PC-9 (cell line): ENCODE measurements around the gene ULK3. TPM values are rescaled to one million over a fixed set of nuclear protein-coding genes. Genes with fewer than 3 reads are reported as not detected.

ENCODE experiments used
- Bru-seq: library from RNA; stranded (reverse); fragments of 400-500 nt; gene quantifications from one replicate; lab custom pipeline; 2021; lab: Mats Ljungman, UMichigan
- BruChase-seq, 2 experiments: library from RNA; stranded (reverse); fragments of 400-500 nt; gene quantifications; one replicate each; lab custom pipeline; 2021; lab: Mats Ljungman, UMichigan
- BruUV-seq: library from RNA; stranded (reverse); fragments of 400-500 nt; replicated peaks from 2 replicates; lab custom pipeline; 2021; lab: Mats Ljungman, UMichigan
- CTCF ChIA-PET: fragments of 300-600 bp; sonication (Branson Sonifier 250); formaldehyde crosslinking; loops from one replicate; lab custom pipeline; 2022; ENCODE audit warnings: antibody characterized with exemption; lab: Charles Lee
- POLR2A ChIA-PET: fragments of 300-600 bp; sonication (Branson Sonifier 250); formaldehyde crosslinking; loops from one replicate; lab custom pipeline; 2022; ENCODE audit warnings: antibody characterized with exemption; ENCODE audit not compliant: unreplicated experiment; lab: Charles Lee
- DNase-seq, 2 experiments: peaks; one replicate each; pipeline versions ENCODE4 v3.0.0 to v3.0.0-alpha.2; 2015 to 2022; ENCODE audit warnings: mixed read lengths in 1 of 2
- H2AFZ ChIP-seq: fragments of 200-600 bp; sonication (generic); 2 replicates; pipeline ENCODE4 v1.8.1; 2017; ENCODE audit warnings: antibody characterized with exemption
- H3F3A ChIP-seq: fragments of 200-600 bp; sonication (generic); 2 replicates; pipeline ENCODE4 v1.8.1; 2017; ENCODE audit warnings: antibody characterized with exemption, mild to moderate bottlenecking, low read depth; ENCODE audit not compliant: insufficient read depth
- H3K27ac ChIP-seq: fragments of 200-600 bp; sonication (generic); 2 replicates; pipeline ENCODE4 v1.6.1; 2016; ENCODE audit warnings: mixed run types
- H3K27me3 ChIP-seq: fragments of 200-600 bp; sonication (generic); 2 replicates; pipeline ENCODE4 v1.6.1; 2016; ENCODE audit warnings: low read depth, mixed run types; ENCODE audit not compliant: insufficient read depth
- H3K36me3 ChIP-seq: fragments of 200-600 bp; sonication (generic); 2 replicates; pipeline ENCODE4 v1.6.1; 2016; ENCODE audit warnings: low read depth, mixed run types
- H3K4me1 ChIP-seq: fragments of 200-600 bp; sonication (generic); replicated peaks from 2 replicates; pipeline ENCODE4 v1.6.1; 2016; ENCODE audit warnings: mixed run types; ENCODE audit not compliant: insufficient read depth
- H3K4me2 ChIP-seq: fragments of 200-600 bp; sonication (generic); 2 replicates; pipeline ENCODE4 v1.6.1; 2017; ENCODE audit warnings: mixed run types
- H3K4me3 ChIP-seq: fragments of 200-600 bp; sonication (generic); 2 replicates; pipeline ENCODE4 v1.6.1; 2016; ENCODE audit warnings: mixed run types
- H3K79me2 ChIP-seq: fragments of 200-600 bp; sonication (generic); 2 replicates; pipeline ENCODE4 v1.6.1; 2017; ENCODE audit warnings: low read depth, mixed run types
- H3K9me2 ChIP-seq: fragments of 200-600 bp; sonication (generic); 2 replicates; pipeline ENCODE4 v1.8.1; 2017; ENCODE audit warnings: mild to moderate bottlenecking; ENCODE audit not compliant: insufficient read depth
- H3K9me3 ChIP-seq: fragments of 200-600 bp; sonication (generic); 2 replicates; pipeline ENCODE4 v1.8.1; 2016; ENCODE audit warnings: low read depth; ENCODE audit not compliant: insufficient read depth
- H4K20me1 ChIP-seq: fragments of 200-600 bp; sonication (generic); 2 replicates; pipeline ENCODE4 v1.8.1; 2017; ENCODE audit not compliant: insufficient read depth
- EZH2 ChIP-seq: fragments of 200-600 bp; sonication (generic); IDR thresholded peaks from 2 replicates; pipeline ENCODE4 v1.8.0; 2017; ENCODE audit warnings: antibody characterized with exemption, low read depth
- intact Hi-C: fragments of 100-400 bp; cut with micrococcal nuclease; formaldehyde crosslinking; loops from one replicate; pipeline ENCODE4 v1.10.0; 2022; ENCODE audit not compliant: unreplicated experiment
- long read RNA-seq: library from polyadenylated mRNA; stranded (forward); transcript quantifications from one replicate; pipeline ENCODE4 v2.0.0, GENCODE V29; 2022
- total RNA-seq: library from RNA; stranded (reverse); gene quantifications from 2 replicates; pipeline ENCODE4 v1.2.3, GENCODE V29; 2021
- TF ChIP-seq, protein P1 (sequence below): fragments of 200-600 bp; sonication (generic); conservative IDR thresholded peaks from 2 replicates; pipeline ENCODE4 v1.6.1; 2017; ENCODE audit warnings: mixed run types, antibody characterized with exemption, mild to moderate bottlenecking, moderate library complexity

The ULK3 gene, protein sequence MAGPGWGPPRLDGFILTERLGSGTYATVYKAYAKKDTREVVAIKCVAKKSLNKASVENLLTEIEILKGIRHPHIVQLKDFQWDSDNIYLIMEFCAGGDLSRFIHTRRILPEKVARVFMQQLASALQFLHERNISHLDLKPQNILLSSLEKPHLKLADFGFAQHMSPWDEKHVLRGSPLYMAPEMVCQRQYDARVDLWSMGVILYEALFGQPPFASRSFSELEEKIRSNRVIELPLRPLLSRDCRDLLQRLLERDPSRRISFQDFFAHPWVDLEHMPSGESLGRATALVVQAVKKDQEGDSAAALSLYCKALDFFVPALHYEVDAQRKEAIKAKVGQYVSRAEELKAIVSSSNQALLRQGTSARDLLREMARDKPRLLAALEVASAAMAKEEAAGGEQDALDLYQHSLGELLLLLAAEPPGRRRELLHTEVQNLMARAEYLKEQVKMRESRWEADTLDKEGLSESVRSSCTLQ
- total RNA-seq (30.2 and 46.6 TPM in 2 replicates), Bru-seq, nascent RNA (percentile 49 among the genes with signal in this experiment), BruChase-seq, experiment 1, labeled RNA remaining after a 2-hour chase (percentile 67 among the genes with signal in this experiment), BruChase-seq, experiment 2, labeled RNA remaining after a 6-hour chase (percentile 76 among the genes with signal in this experiment)
- long read RNA-seq, transcript ULK3-220 (16 exons, 2,611 nt), result minor isoform, 5 of 48 reads
- long read RNA-seq, transcript ULK3-201 (16 exons, 2,623 nt), result major isoform, 13 of 48 reads
- long read RNA-seq, partial matches to known transcripts, result 12 of 48 reads
- long read RNA-seq, other reads (novel, unspliced or antisense), result 12 of 48 reads

DNA sequence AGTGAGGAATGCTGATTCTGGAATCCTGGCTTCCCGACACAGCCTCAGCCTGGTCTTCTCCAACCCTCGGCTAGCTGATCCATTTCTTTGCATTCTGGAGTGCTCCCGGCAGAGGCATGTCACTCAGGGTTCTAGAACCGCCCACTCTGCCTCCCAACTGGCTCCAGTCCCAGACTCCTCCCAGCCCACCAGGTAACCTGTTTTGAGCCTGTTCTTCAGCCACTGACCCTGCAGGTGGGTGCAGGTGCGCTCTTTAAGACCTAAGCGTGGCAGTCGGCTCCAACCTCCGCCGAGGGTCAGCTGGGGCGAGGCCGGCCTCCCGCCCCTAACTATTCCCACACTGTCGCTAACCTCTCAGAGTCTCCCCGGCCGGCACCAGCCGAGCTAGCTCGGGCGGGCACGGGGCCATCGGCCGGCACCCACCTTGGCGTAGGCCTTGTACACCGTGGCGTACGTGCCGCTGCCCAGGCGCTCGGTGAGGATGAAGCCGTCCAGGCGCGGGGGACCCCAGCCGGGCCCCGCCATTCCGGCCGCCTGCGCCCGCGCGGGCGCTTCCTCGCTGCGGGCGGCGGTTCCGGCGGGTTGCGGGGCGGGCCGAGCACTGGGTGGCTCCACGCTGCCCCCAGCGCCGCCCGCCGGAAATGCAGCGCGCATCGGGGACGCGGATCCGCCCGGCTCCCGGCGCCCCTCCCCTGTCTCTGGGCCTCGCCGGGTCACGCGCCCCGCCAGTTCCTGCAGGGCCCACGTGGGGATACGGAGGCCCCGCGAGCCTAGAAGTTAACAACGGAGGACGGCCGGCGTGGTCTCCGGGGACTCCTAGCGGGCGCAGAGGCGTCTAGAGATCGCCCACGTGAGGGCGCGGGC is at the start of gene ULK3:
ULK3 (minus strand) TSS at position 576 of the 864 bp plus-strand sequence; CDS start at position 525, 51 bp downstream.
- DNase-seq, result peak; percentile 78 to 87
- CTCF ChIA-PET, result interaction anchor here (0.6 to 1.3 kb wide), 2 partner anchors 59 to 88 kb away, joined by 4 to 5 read pairs; no protein-coding TSS in a partner anchor
- POLR2A ChIA-PET, result no interaction called here
- Histone ChIP-seq H3K4me3 (peak within 1 kb of the TSS; percentile 91), H2AFZ (peak within 1 kb of the TSS; percentile 96), H3F3A (peaks cover 14% of the 10 kb centered on the region; the same call in 1 of the 2 replicates), H3K9me3 (no peaks in the 10 kb centered on the region), H3K27ac (peak within 1 kb of the TSS; percentile 47), H3K9me2 (no peaks in the 10 kb centered on the region), H3K4me1 (peaks cover 11% of the 10 kb centered on the region), H3K27me3 (no peaks in the 10 kb centered on the region), H3K36me3 (no peaks in the 10 kb centered on the region), H3K79me2 (no peaks in the 10 kb centered on the region), H3K4me2 (peak within 1 kb of the TSS; percentile 79), H4K20me1 (no peaks in the 10 kb centered on the region)
- BruUV-seq, result TSS peak; percentile 89
- intact Hi-C loops, result loop anchor here (2.0 kb wide), 1 partner anchor 58 kb away; no protein-coding TSS in a partner anchor
- no peak for TF ChIP-seq EZH2
- TF ChIP-seq, protein P1, sequence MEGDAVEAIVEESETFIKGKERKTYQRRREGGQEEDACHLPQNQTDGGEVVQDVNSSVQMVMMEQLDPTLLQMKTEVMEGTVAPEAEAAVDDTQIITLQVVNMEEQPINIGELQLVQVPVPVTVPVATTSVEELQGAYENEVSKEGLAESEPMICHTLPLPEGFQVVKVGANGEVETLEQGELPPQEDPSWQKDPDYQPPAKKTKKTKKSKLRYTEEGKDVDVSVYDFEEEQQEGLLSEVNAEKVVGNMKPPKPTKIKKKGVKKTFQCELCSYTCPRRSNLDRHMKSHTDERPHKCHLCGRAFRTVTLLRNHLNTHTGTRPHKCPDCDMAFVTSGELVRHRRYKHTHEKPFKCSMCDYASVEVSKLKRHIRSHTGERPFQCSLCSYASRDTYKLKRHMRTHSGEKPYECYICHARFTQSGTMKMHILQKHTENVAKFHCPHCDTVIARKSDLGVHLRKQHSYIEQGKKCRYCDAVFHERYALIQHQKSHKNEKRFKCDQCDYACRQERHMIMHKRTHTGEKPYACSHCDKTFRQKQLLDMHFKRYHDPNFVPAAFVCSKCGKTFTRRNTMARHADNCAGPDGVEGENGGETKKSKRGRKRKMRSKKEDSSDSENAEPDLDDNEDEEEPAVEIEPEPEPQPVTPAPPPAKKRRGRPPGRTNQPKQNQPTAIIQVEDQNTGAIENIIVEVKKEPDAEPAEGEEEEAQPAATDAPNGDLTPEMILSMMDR, result peak; percentile 59

DNA sequence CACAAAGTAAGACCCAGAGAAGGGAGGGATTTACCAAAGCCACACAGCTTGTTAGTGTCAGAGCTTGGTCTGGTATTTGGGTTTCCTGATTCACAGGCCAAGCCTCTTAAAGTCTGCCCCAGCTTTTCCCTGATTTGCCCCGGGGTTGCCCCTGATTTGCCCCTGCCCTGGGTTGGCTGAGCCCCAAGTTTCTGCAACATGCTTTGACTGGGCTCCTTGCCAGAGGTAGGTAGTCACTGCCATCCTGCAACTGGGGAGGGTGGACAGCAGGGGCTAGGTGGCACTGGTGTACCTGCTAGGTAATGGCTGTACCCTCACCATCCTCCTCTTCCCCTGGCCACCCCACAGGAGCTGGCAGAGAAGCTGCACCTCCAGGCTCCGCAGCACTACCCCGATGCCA is 49.4 kb upstream of the ULK3 start:
- Histone ChIP-seq H3K4me2 (0 out of 2 replicates have a peak overlapping the region, but pooled peaks have one; percentile 7), H2AFZ (no peak overlapping the region), H3K27ac (no peak overlapping the region), H4K20me1 (no peaks in the 10 kb centered on the region), H3K4me1 (peaks cover 29% of the 10 kb centered on the region), H3F3A (no peaks in the 10 kb centered on the region; the same call in 1 of the 2 replicates), H3K9me2 (no peaks in the 10 kb centered on the region), H3K27me3 (no peaks in the 10 kb centered on the region), H3K9me3 (no peaks in the 10 kb centered on the region), H3K36me3 (no peaks in the 10 kb centered on the region), H3K79me2 (peaks cover 14% of the 10 kb centered on the region), H3K4me3 (no peak overlapping the region)
- ChIA-PET CTCF (interaction anchor here (0.6 to 1.6 kb wide), 4 partner anchors 9 to 58 kb away, joined by 3 to 11 read pairs (median 5); partner anchors contain the start of gene COX5A), POLR2A (no interaction called here)
- intact Hi-C loops, result no loop called here
- BruUV-seq, result no TSS peak
- no peak for TF ChIP-seq EZH2
- TF ChIP-seq, protein P1, result no peak; the same call in 1 of the 2 replicates
- peak; percentile 68 to 77 for DNase-seq
